SU-DHL-6 (cell line): ENCODE measurements around the gene ARHGAP10.

Experiments used
- H2AFZ ChIP-seq: fragments of 200-600 bp; sonication (generic); 2 replicates; pipeline ENCODE4 v1.6.1; 2014; ENCODE audit warnings: low read depth, mild to moderate bottlenecking, moderate library complexity, mixed read lengths, antibody characterized with exemption, low read length; ENCODE audit not compliant: severe bottlenecking
- H3F3A ChIP-seq: fragments of 200-600 bp; shearing (Covaris generic); 2 replicates; pipeline ENCODE4 v1.6.0; 2016; ENCODE audit warnings: antibody characterized with exemption, mild to moderate bottlenecking; ENCODE audit not compliant: insufficient read depth
- H3K27ac ChIP-seq: fragments of 200-600 bp; sonication (generic); 2 replicates; pipeline ENCODE4 v1.5.1; 2016; ENCODE audit warnings: low read depth, mild to moderate bottlenecking, low read length, moderate library complexity, mixed read lengths
- H3K27me3 ChIP-seq: fragments of 200-600 bp; sonication (generic), shearing (Covaris generic); 2 replicates; pipeline ENCODE4 v1.6.0; 2014; ENCODE audit warnings: mild to moderate bottlenecking, low read length
- H3K36me3 ChIP-seq: fragments of 200-600 bp; sonication (generic); 2 replicates; pipeline ENCODE4 v1.6.1; 2014; ENCODE audit warnings: mild to moderate bottlenecking, low read length, mixed read lengths
- H3K4me2 ChIP-seq: fragments of 300-600, 200-600 bp; shearing (Covaris generic), sonication (generic); 2 replicates; pipeline ENCODE4 v1.6.0; 2014; ENCODE audit warnings: low read length, low read depth, mild to moderate bottlenecking; ENCODE audit not compliant: poor library complexity, severe bottlenecking
- H3K4me3 ChIP-seq: fragments of 200-600 bp; sonication (generic); 2 replicates; pipeline ENCODE4 v1.5.1; 2014; ENCODE audit warnings: antibody characterized with exemption, low read length, mild to moderate bottlenecking, mixed read lengths; ENCODE audit not compliant: insufficient read depth, poor library complexity, severe bottlenecking
- H3K79me2 ChIP-seq: fragments of 200-600 bp; sonication (generic); 2 replicates; pipeline ENCODE4 v1.6.1; 2014; ENCODE audit warnings: mild to moderate bottlenecking, low read length, moderate library complexity; ENCODE audit not compliant: insufficient read depth
- H3K9ac ChIP-seq: fragments of 200-600 bp; sonication (generic); 2 replicates; pipeline ENCODE4 v1.7.0; 2014; ENCODE audit warnings: mild to moderate bottlenecking, low read length
- H3K9me2 ChIP-seq: fragments of 200-600 bp; sonication (generic); replicated peaks from 2 replicates; pipeline ENCODE4 v1.6.1; 2014; ENCODE audit warnings: low read length; ENCODE audit not compliant: insufficient read depth
- H3K9me3 ChIP-seq: fragments of 200-600 bp; sonication (generic); 2 replicates; pipeline ENCODE4 v1.6.1; 2014; ENCODE audit warnings: low read length, mixed read lengths; ENCODE audit not compliant: insufficient read depth
- H4K20me1 ChIP-seq: fragments of 200-600 bp; sonication (generic); 2 replicates; pipeline ENCODE4 v1.6.1; 2014; ENCODE audit warnings: low read depth, mild to moderate bottlenecking, antibody characterized with exemption, low read length, moderate library complexity, mixed read lengths
- CTCF ChIP-seq: fragments of 200-600 bp; sonication (generic); IDR thresholded peaks from one replicate; pipeline ENCODE4 v1.5.1; 2017; ENCODE audit warnings: antibody characterized with exemption, mild to moderate bottlenecking, low read length, moderate library complexity; ENCODE audit not compliant: insufficient read depth, poor library complexity, severe bottlenecking
- EZH2phosphoT487 ChIP-seq: fragments of 200-600 bp; sonication (generic), shearing (Covaris generic); conservative IDR thresholded peaks from 2 replicates; pipeline ENCODE4 v1.6.1; 2018; ENCODE audit warnings: mild to moderate bottlenecking, antibody characterized with exemption, low read length, moderate library complexity, mixed read lengths

Gene ARHGAP10

DNA sequence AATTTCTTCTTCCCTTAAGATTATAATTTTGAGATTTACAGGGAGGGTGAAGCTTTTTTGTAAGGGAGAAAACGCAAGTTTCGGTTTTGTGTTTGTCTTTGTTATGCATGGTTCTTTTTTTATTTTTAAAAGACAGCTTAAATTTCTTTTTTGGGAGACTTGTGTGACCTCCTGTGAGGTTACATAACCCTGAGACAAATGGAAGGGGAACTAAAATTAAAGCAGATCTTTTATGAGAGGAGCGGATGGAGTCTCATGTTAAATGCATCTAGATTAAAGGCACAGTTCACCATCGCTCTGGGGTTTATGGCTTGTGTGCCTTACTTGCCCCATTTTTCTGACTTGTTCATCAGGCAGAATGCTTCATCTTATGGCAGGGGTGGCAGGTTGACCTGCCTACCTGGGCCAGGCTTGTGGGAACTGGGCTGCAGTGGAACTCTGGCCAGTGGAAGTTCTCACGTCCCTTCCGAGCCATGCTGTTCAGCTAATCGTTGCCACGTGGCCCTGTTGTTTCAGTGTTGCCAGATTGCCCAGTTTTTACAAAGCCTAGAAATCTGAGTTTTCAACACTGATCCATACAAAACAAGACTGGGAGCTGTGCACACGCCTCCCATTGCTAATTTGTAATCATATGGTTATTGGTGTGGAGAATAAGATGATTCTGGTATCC, 291.8 kb downstream of the ARHGAP10 start:
- H4K20me1 ChIP-seq = no peaks in the 10 kb centered on the region
- no peaks in the 10 kb centered on the region for H3K9me2 ChIP-seq
- H3K27ac ChIP-seq = no peak overlapping the region
- no peak overlapping the region for H2AFZ ChIP-seq
- H3K4me3 ChIP-seq = no peak overlapping the region
- H3K9me3 ChIP-seq = no peaks in the 10 kb centered on the region
- no peak overlapping the region for H3K9ac ChIP-seq
- no peaks in the 10 kb centered on the region for H3K36me3 ChIP-seq
- H3K79me2 ChIP-seq = no peaks in the 10 kb centered on the region
- TF ChIP-seq EZH2phosphoT487 = no peak
- TF ChIP-seq CTCF = no peak
- H3K4me2 ChIP-seq = no peak overlapping the region
- H3F3A ChIP-seq = no peaks in the 10 kb centered on the region
- H3K27me3 ChIP-seq = no peaks in the 10 kb centered on the region

- H3K9ac ChIP-seq = no peak overlapping the region
Measured at GRCh38 chr4:148025981-148026380, 294.1 kb downstream of the ARHGAP10 start.

GRCh38 chr4:148027201-148027600, 295.3 kb downstream of the ARHGAP10 start:
- Histone ChIP-seq H3K4me3 (no peak overlapping the region), H3K27ac (no peak overlapping the region), H2AFZ (no peak overlapping the region), H3K79me2 (no peaks in the 10 kb centered on the region), H3F3A (no peaks in the 10 kb centered on the region), H3K9me3 (no peaks in the 10 kb centered on the region), H3K9ac (no peak overlapping the region), H4K20me1 (no peaks in the 10 kb centered on the region), H3K4me2 (no peak overlapping the region), H3K36me3 (no peaks in the 10 kb centered on the region), H3K27me3 (no peaks in the 10 kb centered on the region), H3K9me2 (no peaks in the 10 kb centered on the region)
- no peak for TF ChIP-seq CTCF
- no peak for TF ChIP-seq EZH2phosphoT487

More at GRCh38 chr4:148025981-148026380, 294.1 kb downstream of the ARHGAP10 start:
- Histone ChIP-seq H3K27me3 (no peaks in the 10 kb centered on the region), H3F3A (no peaks in the 10 kb centered on the region), H3K9me2 (no peaks in the 10 kb centered on the region), H3K4me2 (no peak overlapping the region), H4K20me1 (no peaks in the 10 kb centered on the region), H3K27ac (no peak overlapping the region), H3K79me2 (no peaks in the 10 kb centered on the region), H3K36me3 (no peaks in the 10 kb centered on the region), H3K9me3 (no peaks in the 10 kb centered on the region), H3K4me3 (no peak overlapping the region), H2AFZ (no peak overlapping the region)
- no peak for TF ChIP-seq CTCF
- no peak for TF ChIP-seq EZH2phosphoT487
